Endothelial cell of umbilical vein (primary cell): ENCODE measurements around the gene TBX4. TPM values are rescaled to one million over a fixed set of nuclear protein-coding genes. Genes with fewer than 3 reads are reported as not detected.

Source experiments
- Bru-seq: library from RNA; stranded (reverse); fragments of 400-500 nt; gene quantifications from one replicate; lab custom pipeline; 2021; lab: Mats Ljungman, UMichigan
- BruChase-seq, 2 experiments: library from RNA; stranded (reverse); fragments of 400-500 nt; gene quantifications; one replicate each; lab custom pipeline; 2021; lab: Mats Ljungman, UMichigan
- BruUV-seq: library from RNA; stranded (reverse); fragments of 400-500 nt; replicated peaks from 2 replicates; lab custom pipeline; 2021; lab: Mats Ljungman, UMichigan
- CTCF ChIA-PET: fragments of 300-600, 350-600 bp; sonication (Branson Sonifier 250); formaldehyde crosslinking; loops from one replicate; lab custom pipeline; 2021; ENCODE audit warnings: antibody characterized with exemption, inconsistent platforms; lab: Charles Lee
- POLR2A ChIA-PET: fragments of 300-600, 350-600 bp; sonication (Branson Sonifier 250); formaldehyde crosslinking; loops from one replicate; lab custom pipeline; 2021; ENCODE audit warnings: antibody characterized with exemption, inconsistent platforms; lab: Charles Lee
- DNase-seq: peaks from one replicate; pipeline ENCODE4 v3.0.0-alpha.2; 2011; ENCODE audit warnings: low read depth, low spot score
- FAIRE-seq: peaks from 2 replicates; lab custom pipeline; 2011; peaks lifted over from hg19 to GRCh38; lab: Jason Lieb, UNC
- H2AFZ ChIP-seq: 2 replicates; pipeline ENCODE4 v1.6.0; 2012; ENCODE audit warnings: low read depth, low read length, control low read depth, inconsistent platforms
- H3K27ac ChIP-seq: 2 replicates; pipeline ENCODE4 v1.5.1; 2011; ENCODE audit warnings: low read depth, mild to moderate bottlenecking, control low read depth, low read length, moderate library complexity; ENCODE audit not compliant: insufficient read depth
- H3K27me3 ChIP-seq, 2 experiments: 2 replicates each; pipeline versions ENCODE4 v1.6.0 to v1.6.1; 2011; ENCODE audit warnings: low read length in 2 of 2, mixed read lengths in 1 of 2; ENCODE audit not compliant: control insufficient read depth in 2 of 2, insufficient read depth in 2 of 2
- H3K36me3 ChIP-seq, 2 experiments: 2 replicates in 1 of 2; 3 replicates in 1 of 2; pipeline ENCODE4 v1.5.1; 2011; ENCODE audit warnings: low read length in 2 of 2, mild to moderate bottlenecking in 1 of 2, moderate library complexity in 1 of 2; ENCODE audit not compliant: control insufficient read depth in 2 of 2, insufficient read depth in 2 of 2; ENCODE audit errors: extremely low read depth in 1 of 2
- H3K4me1 ChIP-seq: 3 replicates; pipeline ENCODE4 v1.5.1; 2011; ENCODE audit warnings: mild to moderate bottlenecking, low read length; ENCODE audit not compliant: control insufficient read depth, insufficient read depth; ENCODE audit errors: extremely low read depth
- H3K4me2 ChIP-seq: 2 replicates; pipeline ENCODE4 v1.6.1; 2011; ENCODE audit warnings: low read length, control low read depth, mixed read lengths; ENCODE audit not compliant: insufficient read depth
- H3K4me3 ChIP-seq, 3 experiments: fragments of 200-600 bp in 1 of 3; sonication (generic), shearing (Covaris generic) in 1 of 3; replicated peaks in 1 of 3; 2 replicates each; pipeline ENCODE4 v1.5.1; 2011 to 2016; ENCODE audit warnings: control low read depth in 3 of 3, low read length in 3 of 3, mild to moderate bottlenecking in 2 of 3, inconsistent platforms in 1 of 3, low read depth in 1 of 3, moderate library complexity in 1 of 3; ENCODE audit not compliant: insufficient read depth in 1 of 3
- H3K79me2 ChIP-seq: 2 replicates; pipeline ENCODE4 v1.6.0; 2012; ENCODE audit warnings: low read length, inconsistent platforms; ENCODE audit not compliant: control insufficient read depth, insufficient read depth
- H3K9ac ChIP-seq: replicated peaks from 2 replicates; pipeline ENCODE3; 2011; ENCODE audit warnings: low read length, control low read depth; ENCODE audit not compliant: insufficient read depth; ENCODE audit errors: extremely low read depth
- H3K9me1 ChIP-seq: replicated peaks from 3 replicates; pipeline ENCODE4 v1.6.0; 2011; ENCODE audit warnings: mild to moderate bottlenecking, low read length; ENCODE audit not compliant: control insufficient read depth, insufficient read depth; ENCODE audit errors: extremely low read depth
- H3K9me3 ChIP-seq: replicated peaks from 2 replicates; pipeline ENCODE4 v1.5.1; 2012; ENCODE audit warnings: low read length, inconsistent platforms; ENCODE audit not compliant: control insufficient read depth, insufficient read depth
- H4K20me1 ChIP-seq: replicated peaks from 2 replicates; pipeline ENCODE3; 2011; ENCODE audit warnings: mild to moderate bottlenecking, low read length; ENCODE audit not compliant: control insufficient read depth, insufficient read depth; ENCODE audit errors: extremely low read depth
- EZH2 ChIP-seq: IDR thresholded peaks from 2 replicates; pipeline ENCODE4 v1.6.1; 2012; ENCODE audit warnings: borderline replicate concordance, low read depth, mild to moderate bottlenecking, moderate library complexity, low read length, inconsistent platforms; ENCODE audit not compliant: severe bottlenecking
- POLR2A ChIP-seq: IDR thresholded peaks from 2 replicates; pipeline ENCODE4 v1.6.1; 2012; ENCODE audit warnings: low read depth, mild to moderate bottlenecking, control low read depth, low read length
- dilution Hi-C: fragments of 300-500 bp; cut with MboI; formaldehyde crosslinking; loops from one replicate; pipeline ENCODE4 v1.15.0; 2019; ENCODE audit warnings: low sequenced_read_pairs; ENCODE audit not compliant: extremely low pct_ligation_motif_present
- intact Hi-C: fragments of 100-400 bp; cut with micrococcal nuclease; formaldehyde crosslinking; loops from one replicate; pipeline ENCODE4 v1.10.0; 2022
- long read RNA-seq: library from polyadenylated mRNA; stranded (forward); transcript quantifications from one replicate; pipeline ENCODE4 v2.0.0, GENCODE V29; 2021
- polyA minus RNA-seq, 3 experiments: library from RNA; depleted of rRNA, polyadenylated mRNA; stranded (reverse); fragments of >200 nt; gene quantifications; 1 replicate in 1 of 3; 2 replicates in 2 of 3; pipeline ENCODE4 v1.2.3, GENCODE V29; 2011
- polyA plus RNA-seq, 4 experiments: library from polyadenylated mRNA; depleted of rRNA in 3 of 4; stranded (reverse) in 3 of 4; unstranded in 1 of 4; fragments of >200 nt; gene quantifications; 2 replicates each; pipeline versions ENCODE4 v1.2.1 to v1.2.3, GENCODE V29; 2011 to 2012; ENCODE audit warnings: missing spikeins in 1 of 4
- total RNA-seq: library from RNA; stranded (reverse); gene quantifications from 2 replicates; pipeline ENCODE4 v1.2.3, GENCODE V29; 2021
- TF ChIP-seq, protein P1 (sequence below), 2 donors: IDR thresholded peaks; 1 replicate in 1 of 2; 2 replicates in 1 of 2; pipeline ENCODE4 v1.5.1; 2011; ENCODE audit warnings: low read length in 2 of 2, mild to moderate bottlenecking in 2 of 2, moderate library complexity in 2 of 2, control low read depth in 1 of 2, inconsistent platforms in 1 of 2, low read depth in 1 of 2; ENCODE audit not compliant: insufficient read depth in 1 of 2; ENCODE audit errors: extremely low read depth in 1 of 2

TBX4 gene
- total RNA-seq (not detected in 2 replicates), polyA plus RNA-seq (not detected in 2 replicates), polyA minus RNA-seq (not detected in 2 replicates), Bru-seq, nascent RNA (not detected), BruChase-seq, experiment 1, labeled RNA remaining after a 6-hour chase (percentile 3 among the genes with signal in this experiment), BruChase-seq, experiment 2, labeled RNA remaining after a 2-hour chase (not detected)
- not detected in 2 replicates for polyA plus RNA-seq (2011; cell fraction: cytosol; rRNA removed)
- not detected in 2 replicates for polyA plus RNA-seq (2011; cell fraction: nucleus; rRNA removed)
- not detected in 2 replicates for polyA plus RNA-seq (2012)
- not detected for polyA minus RNA-seq (2011; cell fraction: cytosol; rRNA and poly(A)+ RNA removed)
- not detected in 2 replicates for polyA minus RNA-seq (2011; cell fraction: nucleus; rRNA and poly(A)+ RNA removed)
- long read RNA-seq: 0 reads

DNA sequence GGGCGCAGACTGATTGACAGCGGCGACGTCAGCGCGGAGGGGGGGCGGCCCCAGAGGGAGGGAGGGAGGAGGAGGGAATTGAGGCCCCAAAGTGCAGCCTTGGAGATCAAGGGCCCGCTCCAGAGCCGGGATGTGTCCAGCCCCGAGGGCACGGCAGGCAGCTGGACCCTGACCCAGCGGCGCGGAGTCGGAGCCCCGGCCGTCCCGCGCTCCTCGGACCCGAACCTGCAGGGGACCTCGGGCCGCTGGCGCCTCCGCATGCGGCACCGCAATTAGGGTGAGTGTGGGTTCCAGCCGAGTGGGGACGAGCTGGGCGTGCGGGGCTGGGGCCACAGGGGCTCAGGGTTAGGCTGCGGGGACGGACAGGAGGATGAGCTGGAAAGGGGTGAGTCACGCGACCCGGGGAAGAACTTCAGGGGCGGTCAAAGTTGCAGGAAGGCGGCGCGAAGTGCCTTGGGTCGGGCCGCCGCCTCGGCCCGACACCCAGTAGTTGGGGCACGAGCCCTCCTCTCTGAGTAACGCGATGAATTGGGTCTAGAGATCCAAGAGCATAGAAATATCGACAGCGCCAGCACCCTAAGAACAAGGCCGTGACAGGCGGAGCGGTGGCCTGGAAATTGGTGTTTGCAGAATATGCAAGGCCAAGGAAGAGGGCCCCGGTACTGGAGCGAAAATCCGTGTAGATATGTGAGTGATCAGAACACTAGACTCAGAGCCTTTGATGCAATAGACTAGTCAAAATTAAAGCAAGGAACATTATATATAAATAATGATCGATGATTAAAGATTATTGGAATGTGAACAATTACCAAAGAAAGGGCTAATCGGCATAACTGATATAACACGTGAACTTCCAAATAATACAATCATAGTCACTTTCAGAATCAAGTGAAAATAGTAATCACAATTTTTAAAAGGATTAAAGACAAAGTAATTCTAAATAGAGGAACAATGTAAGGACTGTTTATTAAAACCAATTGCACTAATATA lies at the start of gene TBX4:
TSS of gene TBX4 (plus strand) at position 122 of the 990 bp plus-strand sequence. CDS start 4,069 bp downstream, outside the sequence.
- Histone ChIP-seq H3K27me3 (peaks cover 72 to 91% of the 10 kb centered on the region in 2 experiments), H3K27ac (no peak within 1 kb of the TSS), H2AFZ (no peak within 1 kb of the TSS), H3K9ac (no peak within 1 kb of the TSS), H3K4me1 (peaks cover 3% of the 10 kb centered on the region), H4K20me1 (peaks cover 2% of the 10 kb centered on the region), H3K4me3 (no peak within 1 kb of the TSS), H3K79me2 (no peaks in the 10 kb centered on the region), H3K9me3 (no peaks in the 10 kb centered on the region), H3K36me3 (no peaks in the 10 kb centered on the region), H3K9me1 (no peaks in the 10 kb centered on the region), H3K4me2 (no peak within 1 kb of the TSS)
- POLR2A ChIA-PET: no interaction called here
- CTCF ChIA-PET: interaction anchor here (1.6 kb wide), 1 partner anchor 12 kb away, joined by 3 read pairs; no protein-coding TSS in a partner anchor
- no TSS peak for BruUV-seq
- dilution Hi-C loops: no loop called here
- intact Hi-C loops: loop anchor here (2.0 kb wide), 1 partner anchor 38 kb away; no protein-coding TSS in a partner anchor
- no peak for TF ChIP-seq POLR2A
- peak; percentile 99 for TF ChIP-seq EZH2
- TF ChIP-seq, protein P1, sequence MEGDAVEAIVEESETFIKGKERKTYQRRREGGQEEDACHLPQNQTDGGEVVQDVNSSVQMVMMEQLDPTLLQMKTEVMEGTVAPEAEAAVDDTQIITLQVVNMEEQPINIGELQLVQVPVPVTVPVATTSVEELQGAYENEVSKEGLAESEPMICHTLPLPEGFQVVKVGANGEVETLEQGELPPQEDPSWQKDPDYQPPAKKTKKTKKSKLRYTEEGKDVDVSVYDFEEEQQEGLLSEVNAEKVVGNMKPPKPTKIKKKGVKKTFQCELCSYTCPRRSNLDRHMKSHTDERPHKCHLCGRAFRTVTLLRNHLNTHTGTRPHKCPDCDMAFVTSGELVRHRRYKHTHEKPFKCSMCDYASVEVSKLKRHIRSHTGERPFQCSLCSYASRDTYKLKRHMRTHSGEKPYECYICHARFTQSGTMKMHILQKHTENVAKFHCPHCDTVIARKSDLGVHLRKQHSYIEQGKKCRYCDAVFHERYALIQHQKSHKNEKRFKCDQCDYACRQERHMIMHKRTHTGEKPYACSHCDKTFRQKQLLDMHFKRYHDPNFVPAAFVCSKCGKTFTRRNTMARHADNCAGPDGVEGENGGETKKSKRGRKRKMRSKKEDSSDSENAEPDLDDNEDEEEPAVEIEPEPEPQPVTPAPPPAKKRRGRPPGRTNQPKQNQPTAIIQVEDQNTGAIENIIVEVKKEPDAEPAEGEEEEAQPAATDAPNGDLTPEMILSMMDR (IDR thresholded peaks at IDR 0.05; ENCODE audit: extremely low read depth in 1 of 2, insufficient read depth in 1 of 2, low read depth in 1 of 2, low read length in 2 of 2): no peak
- DNase-seq (no peak), FAIRE-seq (no peak)
